Naive thymus-derived CD4-positive, alpha-beta T cell (primary cell): ENCODE results near the gene CNR2. TPM values are rescaled to one million over a fixed set of nuclear protein-coding genes. Genes with fewer than 3 reads are reported as not detected.
A peak's percentile ranks its signal among the peaks of the same experiment; 100 is the strongest.

ENCODE experiments used
- ATAC-seq: fragments of 150-1000 bp; cut with Tn5 transposase; 2 replicates; pipeline ENCODE4 v1.10.0; 2021; ENCODE audit warnings: mild to moderate bottlenecking, moderate library complexity
- CTCF ChIA-PET: fragments of 350-600 bp; sonication (Branson Sonifier 250); formaldehyde crosslinking; loops from one replicate; lab custom pipeline; 2021; ENCODE audit warnings: antibody characterized with exemption; lab: Charles Lee
- POLR2A ChIA-PET: fragments of 350-600 bp; sonication (Branson Sonifier 250); formaldehyde crosslinking; loops from one replicate; lab custom pipeline; 2021; ENCODE audit warnings: antibody characterized with exemption, inconsistent platforms; lab: Charles Lee
- DNase-seq, 9 donors: peaks; one replicate each; pipeline versions ENCODE4 v3.0.0 to v3.0.0-alpha.2; 2020 to 2022; ENCODE audit warnings: mixed read lengths in 1 of 9
- H3K27ac ChIP-seq: one replicate; pipeline ENCODE4 v1.7.0; 2013; ENCODE audit warnings: mild to moderate bottlenecking, low read depth, low read length, moderate library complexity
- H3K27me3 ChIP-seq, 2 donors: one replicate each; pipeline ENCODE4 v1.7.0; 2013; ENCODE audit warnings: low read length in 2 of 2, mild to moderate bottlenecking in 2 of 2, moderate library complexity in 2 of 2; ENCODE audit not compliant: control insufficient read depth in 2 of 2, insufficient read depth in 2 of 2
- H3K36me3 ChIP-seq, 3 experiments: 1 replicate in 2 of 3; 2 replicates in 1 of 3; pipeline ENCODE4 v1.7.0; 2013; ENCODE audit warnings: low read length in 3 of 3, mild to moderate bottlenecking in 3 of 3, moderate library complexity in 1 of 3; ENCODE audit not compliant: insufficient read depth in 3 of 3, control insufficient read depth in 2 of 3
- H3K4me1 ChIP-seq, 2 donors: one replicate each; pipeline ENCODE4 v1.7.0; 2013; ENCODE audit warnings: low read length in 2 of 2, mild to moderate bottlenecking in 2 of 2, moderate library complexity in 1 of 2; ENCODE audit not compliant: control insufficient read depth in 2 of 2, insufficient read depth in 2 of 2
- H3K4me3 ChIP-seq: 2 replicates; pipeline ENCODE4 v1.7.0; 2013; ENCODE audit warnings: mild to moderate bottlenecking, low read length
- H3K9me3 ChIP-seq, 3 experiments: 1 replicate in 2 of 3; 2 replicates in 1 of 3; pipeline ENCODE4 v1.7.0; 2013; ENCODE audit warnings: low read length in 3 of 3; ENCODE audit not compliant: control insufficient read depth in 2 of 3
- H3K27ac Mint-ChIP-seq, 9 donors: one replicate each; pipeline ENCODE4 v1.8.0; 2020 to 2022; ENCODE audit warnings: mixed read lengths in 9 of 9, mild to moderate bottlenecking in 8 of 9, moderate library complexity in 5 of 9, inconsistent platforms in 2 of 9
- H3K27me3 Mint-ChIP-seq, 5 donors: one replicate each; pipeline ENCODE4 v1.8.0; 2021 to 2022; ENCODE audit warnings: mixed read lengths in 5 of 5, mild to moderate bottlenecking in 1 of 5
- H3K36me3 Mint-ChIP-seq, 5 donors: one replicate each; pipeline ENCODE4 v1.8.0; 2020 to 2022; ENCODE audit warnings: mixed read lengths in 5 of 5, mild to moderate bottlenecking in 3 of 5, inconsistent platforms in 1 of 5
- H3K4me1 Mint-ChIP-seq, 7 donors: one replicate each; pipeline ENCODE4 v1.8.0; 2020 to 2022; ENCODE audit warnings: mixed read lengths in 7 of 7, mild to moderate bottlenecking in 3 of 7, inconsistent platforms in 1 of 7
- H3K4me3 Mint-ChIP-seq, 10 donors: one replicate each; pipeline ENCODE4 v1.8.0; 2020 to 2022; ENCODE audit warnings: mild to moderate bottlenecking in 10 of 10, mixed read lengths in 10 of 10, moderate library complexity in 6 of 10, inconsistent platforms in 2 of 10
- H3K9me3 Mint-ChIP-seq, 11 donors: one replicate each; pipeline ENCODE4 v1.8.0; 2020 to 2022; ENCODE audit warnings: mixed read lengths in 11 of 11, mild to moderate bottlenecking in 4 of 11, inconsistent platforms in 1 of 11, moderate library complexity in 1 of 11
- intact Hi-C, 2 donors: fragments of 100-400 bp; cut with micrococcal nuclease; formaldehyde crosslinking; loops; one replicate each; pipeline ENCODE4 v1.15.1; 2023
- polyA plus RNA-seq, 2 donors: library from polyadenylated mRNA; unstranded; fragments of 300-500 nt; fragmentation: Illumina TruSeq; gene quantifications; one replicate each; pipeline ENCODE4 v1.2.3, GENCODE V29; 2021
- total RNA-seq, 6 experiments: library from RNA in 5 of 6; stranded (reverse) in 5 of 6; gene quantifications; 1 replicate in 5 of 6; 2 replicates in 1 of 6; pipeline ENCODE4 v1.2.3 and lab custom pipeline; 2021 to 2026

The CNR2 gene
- total and polyA plus RNA-seq, 7 experiments from 2014 or later = 0.05 to 2.8 (median 0.22) TPM; not detected in 1

GRCh38 chr1:23930861-23931490 lies 17.8 kb upstream of the CNR2 start:
- ATAC-seq (no peak), DNase-seq (no peak)
- Histone ChIP-seq H3K27me3 (no peaks in the 10 kb centered on the region), H3K4me3 (no peak overlapping the region), H3K9me3 (no peaks in the 10 kb centered on the region), H3K27ac (no peak overlapping the region), H3K4me1 (no peaks in the 10 kb centered on the region), H3K36me3 (no peaks in the 10 kb centered on the region)
- CTCF ChIA-PET = interaction anchor here (0.7 kb wide), 1 partner anchor 14 kb away, joined by 3 read pairs; no protein-coding TSS in a partner anchor
- intact Hi-C loops = no loop called here
- H3K4me3 Mint-ChIP-seq = no peak overlapping the region
- no peak overlapping the region for H3K27ac Mint-ChIP-seq
- H3K4me1 Mint-ChIP-seq = no peaks in the 10 kb centered on the region
- POLR2A ChIA-PET = interaction anchor here (0.6 kb wide), 1 partner anchor 12 kb away, joined by 3 read pairs; no protein-coding TSS in a partner anchor
- peaks cover 0 to 10% (median 0%) of the 10 kb centered on the region in 5 donors for H3K27me3 Mint-ChIP-seq
- no peaks in the 10 kb centered on the region for H3K36me3 Mint-ChIP-seq
- H3K9me3 Mint-ChIP-seq = no peaks in the 10 kb centered on the region

DNA sequence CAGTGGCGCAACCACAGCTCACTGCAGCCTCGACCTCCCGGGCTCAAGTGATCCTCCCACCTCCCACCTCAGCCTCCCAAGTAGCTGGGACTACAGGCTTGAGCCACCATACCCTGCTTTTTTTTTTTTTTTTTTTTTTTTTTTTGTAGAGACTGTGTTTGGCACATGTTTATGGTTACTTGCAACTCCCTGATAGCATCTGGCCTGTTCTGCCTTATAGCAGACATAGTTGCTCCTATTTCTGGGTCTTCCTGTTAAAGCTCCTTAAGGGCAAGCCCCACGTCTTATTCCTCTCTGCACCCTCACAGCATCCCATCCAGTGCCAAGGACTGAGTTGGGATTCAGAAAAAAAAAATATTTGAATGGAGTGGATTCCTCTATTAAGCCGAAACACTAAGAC lies 17.1 kb upstream of the CNR2 start:
- no peaks in the 10 kb centered on the region for H3K9me3 ChIP-seq

DNA sequence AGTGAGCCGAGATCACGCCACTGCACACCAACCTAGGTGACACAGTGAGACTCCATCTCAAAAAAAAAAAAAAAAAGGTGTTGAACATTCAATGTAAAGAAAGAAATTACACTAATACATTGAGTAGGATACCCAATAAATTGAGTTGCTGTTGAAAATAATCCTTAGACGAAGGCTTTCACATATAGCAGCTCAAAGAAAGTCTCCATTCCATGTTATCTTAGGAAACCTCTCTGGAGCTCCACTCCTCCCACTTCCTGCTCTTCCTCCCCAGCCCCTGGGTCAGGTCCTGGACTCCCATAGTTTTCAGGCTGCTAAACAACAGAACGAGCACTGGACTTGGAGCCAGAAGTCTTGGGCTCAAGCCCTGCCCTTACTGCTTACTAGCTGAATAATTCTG lies 15.6 kb upstream of the CNR2 start:
- H3K9me3 ChIP-seq = no peaks in the 10 kb centered on the region
- H3K27ac ChIP-seq = no peak overlapping the region
- no peak overlapping the region for H3K4me3 Mint-ChIP-seq
- peaks cover 0 to 15% (median 0%) of the 10 kb centered on the region in 5 donors for H3K27me3 Mint-ChIP-seq
- H3K4me3 ChIP-seq = no peak overlapping the region
- no peaks in the 10 kb centered on the region for H3K4me1 Mint-ChIP-seq
- no peak for ATAC-seq
- peaks cover 0 to 1% (median 0%) of the 10 kb centered on the region in 11 donors for H3K9me3 Mint-ChIP-seq
- H3K4me1 ChIP-seq = no peaks in the 10 kb centered on the region
- ChIA-PET POLR2A (interaction anchor here (0.7 kb wide), 1 partner anchor 90 kb away, joined by 5 read pairs; no protein-coding TSS in a partner anchor), CTCF (interaction anchor here (0.6 to 1.7 kb wide), 2 partner anchors 12 to 231 kb away, joined by 3 to 4 read pairs; no protein-coding TSS in a partner anchor)
- no peaks in the 10 kb centered on the region for H3K36me3 ChIP-seq
- H3K27me3 ChIP-seq = no peaks in the 10 kb centered on the region
- intact Hi-C loops = no loop called here
- DNase-seq = no peak
- no peak overlapping the region for H3K27ac Mint-ChIP-seq
- no peaks in the 10 kb centered on the region for H3K36me3 Mint-ChIP-seq

More for the DNA sequence above, 17.1 kb upstream of the CNR2 start:
- no peaks in the 10 kb centered on the region for H3K4me1 Mint-ChIP-seq
- POLR2A ChIA-PET = no interaction called here
- H3K36me3 Mint-ChIP-seq = no peaks in the 10 kb centered on the region
- H3K9me3 Mint-ChIP-seq = no peaks in the 10 kb centered on the region
- Histone ChIP-seq H3K27me3 (no peaks in the 10 kb centered on the region), H3K36me3 (no peaks in the 10 kb centered on the region), H3K4me3 (no peak overlapping the region), H3K27ac (no peak overlapping the region), H3K4me1 (no peaks in the 10 kb centered on the region)
- no peak overlapping the region for H3K27ac Mint-ChIP-seq
- no peak for DNase-seq
- no peak overlapping the region for H3K4me3 Mint-ChIP-seq
- intact Hi-C loops = no loop called here
- ATAC-seq = no peak
- H3K27me3 Mint-ChIP-seq = peaks cover 0 to 10% (median 0%) of the 10 kb centered on the region in 5 donors
- CTCF ChIA-PET = interaction anchor here (1.7 kb wide), 1 partner anchor 14 kb away, joined by 4 read pairs; no protein-coding TSS in a partner anchor

DNA sequence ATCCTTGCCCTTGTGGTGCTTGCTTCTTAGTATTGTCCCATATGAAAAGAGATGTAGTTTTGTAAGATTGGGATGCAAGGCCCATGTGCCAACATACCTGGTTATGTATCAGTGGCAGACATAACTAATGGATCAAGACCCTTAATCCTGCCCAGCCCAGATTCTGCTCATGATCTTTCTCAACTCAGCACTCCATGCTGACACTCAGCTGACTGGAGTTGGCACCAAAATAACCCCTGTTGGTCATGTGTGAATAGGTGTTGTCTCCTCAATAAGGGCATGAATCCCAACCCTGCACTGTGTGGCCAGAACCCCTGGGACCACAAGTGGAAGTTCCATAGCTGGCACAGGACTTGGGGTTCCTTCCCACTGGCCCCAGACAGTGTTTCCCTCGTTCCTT lies 13.9 kb upstream of the CNR2 start:
- DNase-seq (no peak), ATAC-seq (no peak)
- Histone ChIP-seq H3K4me3 (no peak overlapping the region), H3K36me3 (no peaks in the 10 kb centered on the region), H3K9me3 (no peaks in the 10 kb centered on the region), H3K27me3 (no peaks in the 10 kb centered on the region), H3K4me1 (no peaks in the 10 kb centered on the region), H3K27ac (no peak overlapping the region)
- H3K4me3 Mint-ChIP-seq = no peak overlapping the region
- H3K36me3 Mint-ChIP-seq = no peaks in the 10 kb centered on the region
- ChIA-PET CTCF (no interaction called here), POLR2A (no interaction called here)
- no peak overlapping the region for H3K27ac Mint-ChIP-seq
- H3K27me3 Mint-ChIP-seq = peaks cover 0 to 15% (median 0%) of the 10 kb centered on the region in 5 donors
- H3K9me3 Mint-ChIP-seq = peaks cover 0 to 4% (median 0%) of the 10 kb centered on the region in 11 donors
- intact Hi-C loops = no loop called here
- no peaks in the 10 kb centered on the region for H3K4me1 Mint-ChIP-seq

GRCh38 chr1:23925279-23925678 lies 12.1 kb upstream of the CNR2 start:
- no peaks in the 10 kb centered on the region for H3K4me1 ChIP-seq
- Mint-ChIP-seq H3K4me3 (no peak overlapping the region), H3K27ac (no peak overlapping the region), H3K27me3 (peaks cover 0 to 9% (median 0%) of the 10 kb centered on the region in 5 donors), H3K4me1 (no peaks in the 10 kb centered on the region), H3K36me3 (no peaks in the 10 kb centered on the region), H3K9me3 (peaks cover 0 to 4% (median 0%) of the 10 kb centered on the region in 11 donors)
- H3K27ac ChIP-seq = no peak overlapping the region
- no peaks in the 10 kb centered on the region for H3K9me3 ChIP-seq
- no peaks in the 10 kb centered on the region for H3K36me3 ChIP-seq
- ChIA-PET CTCF (no interaction called here), POLR2A (no interaction called here)
- DNase-seq = no peak
- ATAC-seq = no peak
- intact Hi-C loops = no loop called here
- no peak overlapping the region for H3K4me3 ChIP-seq
- no peaks in the 10 kb centered on the region for H3K27me3 ChIP-seq

DNA sequence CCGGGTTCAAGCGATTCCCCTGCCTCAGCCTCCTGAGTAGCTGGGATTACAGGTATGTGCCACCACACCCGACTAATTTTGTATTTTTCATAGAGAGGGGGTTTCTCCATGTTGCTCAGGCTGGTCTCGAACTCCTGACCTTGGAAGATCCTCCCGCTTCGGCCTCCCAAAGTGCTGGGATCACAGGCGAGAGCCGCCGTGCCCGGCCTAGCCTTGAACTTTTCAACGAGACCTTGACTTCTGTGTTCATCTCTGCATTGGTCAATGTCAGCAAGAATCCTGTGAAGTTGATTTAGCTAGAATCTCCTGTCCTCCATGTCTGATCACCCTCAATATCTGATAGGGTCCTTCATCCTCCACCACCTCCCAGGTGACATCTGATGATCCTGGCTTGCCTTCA lies 11.4 kb upstream of the CNR2 start:
- ChIA-PET CTCF (no interaction called here), POLR2A (no interaction called here)
- Histone ChIP-seq H3K9me3 (no peaks in the 10 kb centered on the region), H3K4me3 (no peak overlapping the region), H3K4me1 (no peaks in the 10 kb centered on the region), H3K27ac (no peak overlapping the region), H3K36me3 (no peaks in the 10 kb centered on the region), H3K27me3 (no peaks in the 10 kb centered on the region)
- intact Hi-C loops = no loop called here
- no peaks in the 10 kb centered on the region for H3K36me3 Mint-ChIP-seq
- ATAC-seq (no peak), DNase-seq (no peak)
- peaks cover 0 to 9% (median 0%) of the 10 kb centered on the region in 5 donors for H3K27me3 Mint-ChIP-seq
- no peaks in the 10 kb centered on the region for H3K4me1 Mint-ChIP-seq
- no peak overlapping the region for H3K27ac Mint-ChIP-seq
- H3K9me3 Mint-ChIP-seq = peaks cover 0 to 4% (median 0%) of the 10 kb centered on the region in 11 donors
- H3K4me3 Mint-ChIP-seq = peak overlapping the region in 1 of 10 donors; percentile 29
